ENCODE results near the gene MBNL1. TPM values are rescaled to one million over a fixed set of nuclear protein-coding genes. Genes with fewer than 3 reads are reported as not detected.

Gene MBNL1
- total and polyA plus RNA-seq, 11 donors = 46.8 to 416 (median 189) TPM

GRCh38 chr3:152281133-152281713, 12.5 kb downstream of the MBNL1 start:
- ATAC-seq = peak in 3 of 4 donors; percentile 9 to 37 (median 21)
- DNase-seq = no peak
- Histone ChIP-seq H3K27ac (peak overlapping the region; percentile 10 to 77 (median 62)), H3K4me1 (peaks cover 0 to 98% (median 90%) of the 10 kb centered on the region in 12 donors), H3K4me3 (peak overlapping the region in 6 of 12 donors; percentile 1 to 13 (median 5)), H3K36me3 (no peaks in the 10 kb centered on the region), H3K9me3 (no peaks in the 10 kb centered on the region), H3K27me3 (no peaks in the 10 kb centered on the region)
- intact Hi-C loops (cut with DNase I) = no loop called here
- TF ChIP-seq, protein P1, sequence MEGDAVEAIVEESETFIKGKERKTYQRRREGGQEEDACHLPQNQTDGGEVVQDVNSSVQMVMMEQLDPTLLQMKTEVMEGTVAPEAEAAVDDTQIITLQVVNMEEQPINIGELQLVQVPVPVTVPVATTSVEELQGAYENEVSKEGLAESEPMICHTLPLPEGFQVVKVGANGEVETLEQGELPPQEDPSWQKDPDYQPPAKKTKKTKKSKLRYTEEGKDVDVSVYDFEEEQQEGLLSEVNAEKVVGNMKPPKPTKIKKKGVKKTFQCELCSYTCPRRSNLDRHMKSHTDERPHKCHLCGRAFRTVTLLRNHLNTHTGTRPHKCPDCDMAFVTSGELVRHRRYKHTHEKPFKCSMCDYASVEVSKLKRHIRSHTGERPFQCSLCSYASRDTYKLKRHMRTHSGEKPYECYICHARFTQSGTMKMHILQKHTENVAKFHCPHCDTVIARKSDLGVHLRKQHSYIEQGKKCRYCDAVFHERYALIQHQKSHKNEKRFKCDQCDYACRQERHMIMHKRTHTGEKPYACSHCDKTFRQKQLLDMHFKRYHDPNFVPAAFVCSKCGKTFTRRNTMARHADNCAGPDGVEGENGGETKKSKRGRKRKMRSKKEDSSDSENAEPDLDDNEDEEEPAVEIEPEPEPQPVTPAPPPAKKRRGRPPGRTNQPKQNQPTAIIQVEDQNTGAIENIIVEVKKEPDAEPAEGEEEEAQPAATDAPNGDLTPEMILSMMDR (IDR thresholded peaks at IDR 0.05) = no peak
- no peak for TF ChIP-seq POLR2A (IDR thresholded peaks at IDR 0.05)
- 34 to 61% (median 52%) methylated on average over 2 of the region's 2 CpGs for WGBS, 4 donors

DNA sequence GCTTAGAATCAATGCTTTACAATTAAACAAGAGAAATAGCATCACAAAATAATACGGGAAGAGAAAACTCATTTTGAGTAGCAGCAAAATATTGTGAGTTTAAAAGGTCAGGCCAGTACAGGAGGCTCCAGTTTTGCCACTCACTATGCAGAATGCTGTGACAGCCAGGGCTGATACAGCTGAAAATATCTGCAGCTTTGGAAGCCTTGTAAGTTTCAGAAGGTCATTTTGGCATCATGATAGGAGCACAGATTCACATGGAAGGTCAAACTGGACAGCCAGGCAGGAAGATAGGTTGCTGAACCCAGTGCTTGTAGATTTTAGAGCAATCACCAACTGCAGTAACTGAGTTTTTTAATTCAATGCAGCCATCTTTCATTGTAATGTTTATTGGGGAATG, 14.1 kb downstream of the MBNL1 start:
- DNase-seq (no peak), ATAC-seq (peak; percentile 64 to 89 (median 66))
- no peak for TF ChIP-seq POLR2A (IDR thresholded peaks at IDR 0.05)
- TF ChIP-seq, protein P1 (IDR thresholded peaks at IDR 0.05) = no peak
- Histone ChIP-seq H3K4me3 (peak overlapping the region in 2 of 12 donors; percentile 0 to 20), H3K4me1 (peaks cover 0 to 95% (median 86%) of the 10 kb centered on the region in 12 donors), H3K27ac (peak overlapping the region in 11 of 12 donors; percentile 55 to 77 (median 68)), H3K27me3 (no peaks in the 10 kb centered on the region), H3K9me3 (no peaks in the 10 kb centered on the region), H3K36me3 (no peaks in the 10 kb centered on the region)
- WGBS, 4 donors = 20 to 32% (median 24%) methylated on average over 1 of the region's 1 CpG
- intact Hi-C loops (cut with DNase I) = no loop called here

- 89 to 96% (median 94%) methylated on average over 2 of the region's 2 CpGs for WGBS, 4 donors
- peak in 1 of 4 donors; percentile 11 for ATAC-seq
- peak overlapping the region in 2 of 12 donors; percentile 0 to 1 for H3K4me3 ChIP-seq
- no peaks in the 10 kb centered on the region for H3K36me3 ChIP-seq
- peak overlapping the region in 11 of 12 donors; percentile 55 to 77 (median 68) for H3K27ac ChIP-seq
- H3K4me1 ChIP-seq = peaks cover 0 to 95% (median 87%) of the 10 kb centered on the region in 12 donors
- H3K9me3 ChIP-seq = no peaks in the 10 kb centered on the region
- intact Hi-C loops (cut with DNase I) = no loop called here
- no peaks in the 10 kb centered on the region for H3K27me3 ChIP-seq
- DNase-seq = no peak
- TF ChIP-seq, protein P1 (IDR thresholded peaks at IDR 0.05) = no peak
- TF ChIP-seq POLR2A (IDR thresholded peaks at IDR 0.05) = no peak
Measured at GRCh38 chr3:152283492-152284381, 15.0 kb downstream of the MBNL1 start.

GRCh38 chr3:152284906-152285305, 16.2 kb downstream of the MBNL1 start:
- H3K36me3 ChIP-seq = no peaks in the 10 kb centered on the region
- peak overlapping the region in 8 of 12 donors; percentile 22 to 77 (median 66) for H3K27ac ChIP-seq
- WGBS, 4 donors = 56 to 64% (median 60%) methylated on average over 3 of the region's 3 CpGs
- H3K4me3 ChIP-seq = no peak overlapping the region
- peaks cover 0 to 95% (median 83%) of the 10 kb centered on the region in 12 donors for H3K4me1 ChIP-seq
- intact Hi-C loops (cut with DNase I) = no loop called here
- no peaks in the 10 kb centered on the region for H3K27me3 ChIP-seq
- ATAC-seq (no peak), DNase-seq (no peak)
- TF ChIP-seq, protein P1 (IDR thresholded peaks at IDR 0.05) = no peak
- no peak for TF ChIP-seq POLR2A (IDR thresholded peaks at IDR 0.05)
- no peaks in the 10 kb centered on the region for H3K9me3 ChIP-seq
